ENCODE results near the gene HBG2. TPM values are rescaled to one million over a fixed set of nuclear protein-coding genes. Genes with fewer than 3 reads are reported as not detected.

The HBG2 gene
- total and polyA plus RNA-seq, 8 donors, result 1,963 to 7,853 (median 3,552) TPM; not detected in 2

DNA sequence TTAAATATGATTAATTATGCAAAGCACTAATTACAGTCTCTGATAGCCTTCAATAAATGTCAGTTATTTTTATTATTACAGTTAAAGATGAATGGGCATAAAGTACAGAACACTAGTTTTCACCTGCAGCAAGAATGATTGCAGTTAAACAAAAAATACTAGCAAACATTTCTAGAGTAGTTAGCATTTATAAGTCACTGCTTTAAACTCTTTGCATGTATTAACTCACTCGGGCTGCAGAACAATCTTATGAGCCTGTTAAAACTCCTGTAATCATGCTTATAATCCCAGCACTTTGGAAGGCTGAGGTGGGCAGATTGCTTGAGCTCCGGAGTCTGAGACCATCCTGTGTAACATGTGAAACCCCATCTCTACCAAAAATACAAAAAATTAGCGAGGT lies 32.3 kb upstream of the HBG2 start:
- Histone ChIP-seq H3K36me3 (no peaks in the 10 kb centered on the region), H3K9me3 (no peaks in the 10 kb centered on the region), H3K27me3 (no peaks in the 10 kb centered on the region), H3K27ac (no peak overlapping the region), H3K4me1 (no peaks in the 10 kb centered on the region), H3K4me3 (no peak overlapping the region)
- intact Hi-C loops (cut with DNase I), result no loop called here
- no peak for ATAC-seq
- TF ChIP-seq, protein P1, sequence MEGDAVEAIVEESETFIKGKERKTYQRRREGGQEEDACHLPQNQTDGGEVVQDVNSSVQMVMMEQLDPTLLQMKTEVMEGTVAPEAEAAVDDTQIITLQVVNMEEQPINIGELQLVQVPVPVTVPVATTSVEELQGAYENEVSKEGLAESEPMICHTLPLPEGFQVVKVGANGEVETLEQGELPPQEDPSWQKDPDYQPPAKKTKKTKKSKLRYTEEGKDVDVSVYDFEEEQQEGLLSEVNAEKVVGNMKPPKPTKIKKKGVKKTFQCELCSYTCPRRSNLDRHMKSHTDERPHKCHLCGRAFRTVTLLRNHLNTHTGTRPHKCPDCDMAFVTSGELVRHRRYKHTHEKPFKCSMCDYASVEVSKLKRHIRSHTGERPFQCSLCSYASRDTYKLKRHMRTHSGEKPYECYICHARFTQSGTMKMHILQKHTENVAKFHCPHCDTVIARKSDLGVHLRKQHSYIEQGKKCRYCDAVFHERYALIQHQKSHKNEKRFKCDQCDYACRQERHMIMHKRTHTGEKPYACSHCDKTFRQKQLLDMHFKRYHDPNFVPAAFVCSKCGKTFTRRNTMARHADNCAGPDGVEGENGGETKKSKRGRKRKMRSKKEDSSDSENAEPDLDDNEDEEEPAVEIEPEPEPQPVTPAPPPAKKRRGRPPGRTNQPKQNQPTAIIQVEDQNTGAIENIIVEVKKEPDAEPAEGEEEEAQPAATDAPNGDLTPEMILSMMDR (IDR thresholded peaks at IDR 0.05), result no peak
- no peak for DNase-seq

DNA sequence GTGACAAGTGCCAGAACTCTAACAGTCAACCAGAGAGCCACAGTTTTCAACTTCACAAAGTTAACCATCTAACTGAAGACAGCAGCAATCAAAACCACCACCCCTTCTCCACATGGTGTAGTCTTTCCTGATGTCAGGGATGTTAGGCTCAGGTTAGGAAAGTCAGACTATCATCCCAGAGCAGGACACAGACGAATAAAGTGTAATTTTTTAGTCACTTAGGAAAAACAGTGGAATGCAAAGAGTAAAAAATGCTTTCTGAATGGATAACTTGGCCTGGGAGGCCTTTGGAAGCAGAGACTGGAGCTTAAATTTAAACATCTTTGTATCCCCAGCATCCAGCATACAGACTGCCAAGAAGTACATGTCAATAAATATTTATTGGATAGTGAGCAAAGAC lies 31.8 kb upstream of the HBG2 start:
- Histone ChIP-seq H3K27ac (no peak overlapping the region), H3K4me3 (no peak overlapping the region), H3K36me3 (no peaks in the 10 kb centered on the region), H3K27me3 (no peaks in the 10 kb centered on the region), H3K4me1 (no peaks in the 10 kb centered on the region), H3K9me3 (no peaks in the 10 kb centered on the region)
- no peak for ATAC-seq
- intact Hi-C loops (cut with DNase I), result no loop called here
- TF ChIP-seq, protein P1 (IDR thresholded peaks at IDR 0.05), result no peak
- DNase-seq, result no peak

DNA sequence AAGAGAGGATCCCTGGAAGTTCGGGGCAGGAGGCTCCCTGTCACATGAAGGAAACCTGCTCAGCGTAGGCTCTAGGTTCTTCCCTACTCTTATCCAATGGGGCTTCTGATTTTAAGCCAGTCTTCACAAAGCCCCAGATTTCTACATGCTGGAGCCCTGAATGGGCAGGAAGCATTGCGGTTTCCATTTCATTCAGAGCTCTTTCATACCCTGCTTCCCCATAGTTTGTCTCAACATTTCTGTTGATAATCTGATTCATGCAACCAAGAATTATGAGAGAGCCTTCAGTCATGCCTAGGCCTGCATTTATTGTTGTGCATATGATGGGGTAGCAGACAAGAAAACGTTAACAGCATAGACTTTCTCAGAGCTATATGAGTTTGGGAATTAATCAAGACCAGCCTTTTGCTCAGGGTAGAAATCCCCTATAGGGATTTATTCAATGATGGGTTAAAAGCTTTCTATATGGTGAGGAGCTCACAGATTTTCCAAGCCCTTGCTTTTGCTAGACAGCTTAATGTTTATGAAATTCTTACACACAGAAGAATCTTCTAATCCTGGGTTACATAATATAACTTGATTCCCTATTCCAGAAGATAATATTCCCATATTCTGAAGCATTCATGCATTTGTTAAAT lies 31.2 kb upstream of the HBG2 start:
- H3K36me3 ChIP-seq, result no peaks in the 10 kb centered on the region
- no peak overlapping the region for H3K4me3 ChIP-seq
- no peak overlapping the region for H3K27ac ChIP-seq
- intact Hi-C loops (cut with DNase I), result no loop called here
- ATAC-seq (no peak), DNase-seq (no peak)
- no peaks in the 10 kb centered on the region for H3K27me3 ChIP-seq
- TF ChIP-seq, protein P1 (IDR thresholded peaks at IDR 0.05), result no peak
- no peaks in the 10 kb centered on the region for H3K4me1 ChIP-seq
- no peaks in the 10 kb centered on the region for H3K9me3 ChIP-seq

DNA sequence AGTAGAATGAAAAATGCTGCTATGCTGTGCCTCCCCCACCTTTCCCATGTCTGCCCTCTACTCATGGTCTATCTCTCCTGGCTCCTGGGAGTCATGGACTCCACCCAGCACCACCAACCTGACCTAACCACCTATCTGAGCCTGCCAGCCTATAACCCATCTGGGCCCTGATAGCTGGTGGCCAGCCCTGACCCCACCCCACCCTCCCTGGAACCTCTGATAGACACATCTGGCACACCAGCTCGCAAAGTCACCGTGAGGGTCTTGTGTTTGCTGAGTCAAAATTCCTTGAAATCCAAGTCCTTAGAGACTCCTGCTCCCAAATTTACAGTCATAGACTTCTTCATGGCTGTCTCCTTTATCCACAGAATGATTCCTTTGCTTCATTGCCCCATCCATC lies 30.1 kb upstream of the HBG2 start:
- Histone ChIP-seq H3K4me1 (no peaks in the 10 kb centered on the region), H3K27me3 (no peaks in the 10 kb centered on the region), H3K9me3 (no peaks in the 10 kb centered on the region), H3K4me3 (no peak overlapping the region), H3K27ac (no peak overlapping the region), H3K36me3 (no peaks in the 10 kb centered on the region)
- ATAC-seq, result no peak
- DNase-seq, result no peak
- intact Hi-C loops (cut with DNase I), result no loop called here
- TF ChIP-seq, protein P1 (IDR thresholded peaks at IDR 0.05), result no peak

DNA sequence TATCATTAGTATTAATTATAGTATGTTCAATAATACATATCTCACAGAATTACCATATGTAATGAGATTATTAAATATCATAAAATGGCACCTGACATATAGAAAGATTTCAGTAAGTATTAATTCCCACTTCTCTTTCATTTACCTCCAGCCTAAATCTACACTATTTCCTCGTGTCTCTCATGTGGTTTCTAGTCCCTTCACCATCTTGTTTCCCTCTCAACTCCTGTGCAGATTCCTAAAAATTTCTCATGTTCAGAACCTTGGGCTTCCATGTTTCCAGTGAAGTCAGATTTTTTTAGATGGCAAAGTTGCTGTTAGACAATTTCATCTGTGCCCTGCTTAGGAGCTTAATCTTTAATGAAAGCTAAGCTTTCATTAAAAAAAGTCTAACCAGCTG lies 29.3 kb upstream of the HBG2 start:
- H3K9me3 ChIP-seq, result no peaks in the 10 kb centered on the region
- no peaks in the 10 kb centered on the region for H3K36me3 ChIP-seq
- H3K27ac ChIP-seq, result no peak overlapping the region
- no peak overlapping the region for H3K4me3 ChIP-seq
- ATAC-seq, result no peak
- TF ChIP-seq, protein P1 (IDR thresholded peaks at IDR 0.05), result no peak
- DNase-seq, result no peak
- intact Hi-C loops (cut with DNase I), result no loop called here
- H3K4me1 ChIP-seq, result no peaks in the 10 kb centered on the region
- H3K27me3 ChIP-seq, result no peaks in the 10 kb centered on the region

Measured in left lung (tissue), 10 donors.